Stimulated activated CD4-positive, alpha-beta T cell treated with anti-CD3 and anti-CD28 coated beads, Interleukin-1b, Interleukin-23, amount 100 ng/mL, for 4 hours (primary cell): Measurements from ENCODE around the gene ZNF107.
"Not testable (repeated sequence)": the region's sequence is repeated elsewhere in the genome, so short reads cannot be mapped to it uniquely, and the experiment has no call there.

Source experiments
- DNase-seq, 2 donors: peaks; one replicate each; pipeline ENCODE4 v3.0.0-alpha.2; 2020; ENCODE audit warnings: low read depth in 2 of 2

ZNF107 gene

GRCh38 chr7:64643566-64643965 lies 22.4 kb upstream of the ZNF107 start:
- DNase-seq: no peak

DNA sequence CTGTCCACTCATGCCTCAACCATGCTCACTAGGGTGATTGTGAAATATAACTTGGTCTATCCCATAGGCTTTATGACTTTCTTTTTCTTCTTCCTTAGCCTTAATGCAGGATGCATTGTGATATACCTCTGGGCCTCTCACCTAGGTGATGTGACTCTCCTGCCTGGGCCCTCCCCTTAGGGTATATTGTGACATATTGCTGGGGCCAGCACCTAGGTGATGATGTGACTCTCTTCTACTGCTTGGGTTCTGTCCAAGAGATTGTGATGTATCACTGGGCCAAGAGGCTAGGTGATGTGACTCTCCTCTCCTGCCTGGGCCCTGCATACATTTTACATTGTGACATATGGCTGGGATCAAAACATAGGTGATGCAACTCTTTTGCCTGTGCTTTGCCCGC lies 14.7 kb upstream of the ZNF107 start:
- no peak for DNase-seq

- DNase-seq: no peak
Measured at GRCh38 chr7:64651632-64652165, 14.2 kb upstream of the ZNF107 start.

- DNase-seq: no peak
Measured at GRCh38 chr7:64653721-64654401, 12.1 kb upstream of the ZNF107 start.

DNA sequence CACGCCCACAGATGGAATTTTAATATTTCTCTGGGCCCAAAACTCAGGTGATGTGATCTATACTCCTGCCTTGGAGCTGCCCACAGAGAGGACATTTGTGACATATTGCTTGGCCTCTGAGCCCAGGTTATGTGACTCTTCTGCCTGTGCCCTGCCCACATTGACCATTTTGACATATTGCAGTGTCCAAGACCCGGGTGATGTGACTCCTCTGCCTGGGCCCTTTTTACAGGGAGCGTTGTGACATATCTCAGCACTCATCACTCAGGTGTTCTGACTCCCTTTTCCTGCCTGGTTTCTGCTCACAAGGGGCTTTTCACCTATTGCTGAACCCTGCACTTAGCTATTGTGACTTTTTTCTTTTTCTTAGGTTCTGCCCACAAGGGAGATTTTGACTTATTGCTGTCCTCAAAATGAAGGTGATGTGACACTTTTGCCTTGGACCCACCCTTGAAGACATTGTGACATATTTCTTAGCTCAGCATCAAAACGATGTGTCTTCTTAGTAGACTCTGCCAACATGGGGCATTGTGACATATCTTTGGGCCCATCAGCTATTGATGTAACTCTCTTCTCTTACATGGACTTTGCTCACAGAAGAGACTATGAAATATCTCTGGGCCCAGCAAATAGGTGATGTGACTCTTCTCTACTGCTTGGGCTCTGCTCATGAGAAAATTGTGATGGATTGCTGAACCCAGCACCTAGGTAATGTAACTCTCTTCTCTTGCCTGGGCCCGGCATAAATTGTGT lies 11.0 kb upstream of the ZNF107 start:
- no peak for DNase-seq

DNA sequence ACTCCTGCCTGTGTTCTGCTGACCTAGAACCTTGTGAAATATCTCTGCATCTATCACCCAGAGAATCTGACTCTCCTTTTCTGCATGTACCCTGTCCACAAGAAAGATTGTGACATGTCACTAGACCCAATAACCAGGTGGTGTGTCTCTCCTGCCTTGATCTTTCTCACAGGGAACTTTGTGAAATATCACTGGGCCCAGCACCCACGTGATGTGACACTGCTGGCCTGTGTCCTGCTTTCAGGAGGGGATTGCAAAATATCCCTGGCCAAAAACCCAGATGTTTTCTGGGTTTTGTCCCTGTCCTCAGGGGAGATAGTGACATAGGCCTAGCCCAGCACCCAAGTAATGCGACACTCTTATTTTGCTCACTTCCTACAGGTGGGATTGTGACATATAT lies 10.1 kb upstream of the ZNF107 start:
- DNase-seq: no peak

GRCh38 chr7:64656489-64656888 lies 9.4 kb upstream of the ZNF107 start:
- no peak for DNase-seq

GRCh38 chr7:64662091-64662490 lies 3.8 kb upstream of the ZNF107 start:
- not testable (repeated sequence) for DNase-seq

DNA sequence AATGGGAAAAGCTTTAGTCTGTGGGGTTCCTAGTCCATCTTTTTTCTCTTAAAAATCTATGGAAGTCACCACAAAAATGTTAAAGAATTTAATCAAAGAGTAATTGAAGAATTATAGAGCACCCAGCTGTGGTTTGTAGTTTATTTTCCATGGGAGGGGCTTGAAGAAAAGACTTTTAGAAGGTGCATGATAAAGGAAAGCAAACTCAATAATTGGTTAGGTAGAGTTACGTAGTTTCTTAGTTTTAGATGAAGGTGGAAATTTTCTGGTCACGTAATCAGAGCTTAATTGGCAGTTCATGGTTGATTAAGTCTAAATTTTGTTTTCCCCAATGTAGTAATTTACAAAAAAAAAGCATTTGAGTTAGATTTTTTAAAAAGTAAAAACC lies 724 bp downstream of the ZNF107 start:
- no peak for DNase-seq

- no peak for DNase-seq
Measured at GRCh38 chr7:64667311-64667710, 1.4 kb downstream of the ZNF107 start.

DNA sequence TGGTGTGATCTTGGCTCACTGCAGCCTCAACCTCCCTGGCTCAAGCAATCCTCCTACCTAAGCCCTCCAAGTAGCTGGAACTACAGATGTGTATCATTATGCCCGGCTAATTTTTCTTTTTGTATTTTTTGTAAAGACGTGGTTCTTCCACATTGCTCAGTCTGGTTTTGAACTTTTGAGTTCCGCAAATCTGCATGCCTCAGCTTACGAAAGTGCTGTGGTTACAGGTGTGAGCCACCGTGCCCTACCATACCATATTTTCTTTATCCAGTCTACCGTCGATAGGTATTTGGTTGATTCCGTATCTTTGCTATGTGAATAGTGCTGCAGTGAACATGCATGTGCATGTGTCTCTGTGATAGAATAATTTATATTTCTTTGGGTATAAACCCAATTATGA lies 6.5 kb downstream of the ZNF107 start:
- no peak for DNase-seq

DNA sequence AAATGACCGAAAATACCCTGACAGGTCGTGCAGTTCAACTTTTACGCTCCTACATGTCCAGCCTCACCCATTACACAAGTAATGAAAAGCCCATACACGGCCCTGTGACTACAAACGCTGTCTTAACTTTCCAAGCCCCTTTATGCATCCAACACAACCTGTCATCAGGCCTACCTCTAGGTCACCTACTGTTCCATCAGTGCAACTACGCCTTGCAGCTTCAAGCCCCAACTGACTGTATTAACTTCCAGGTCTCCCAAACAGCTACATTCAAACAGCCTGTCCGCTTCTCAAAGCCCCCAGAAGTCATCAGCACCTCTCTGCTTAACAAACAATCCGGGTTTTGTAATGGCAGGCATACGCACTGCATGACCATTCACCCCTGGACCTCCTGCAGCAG lies 19.2 kb downstream of the ZNF107 start:
- no peak for DNase-seq

DNA sequence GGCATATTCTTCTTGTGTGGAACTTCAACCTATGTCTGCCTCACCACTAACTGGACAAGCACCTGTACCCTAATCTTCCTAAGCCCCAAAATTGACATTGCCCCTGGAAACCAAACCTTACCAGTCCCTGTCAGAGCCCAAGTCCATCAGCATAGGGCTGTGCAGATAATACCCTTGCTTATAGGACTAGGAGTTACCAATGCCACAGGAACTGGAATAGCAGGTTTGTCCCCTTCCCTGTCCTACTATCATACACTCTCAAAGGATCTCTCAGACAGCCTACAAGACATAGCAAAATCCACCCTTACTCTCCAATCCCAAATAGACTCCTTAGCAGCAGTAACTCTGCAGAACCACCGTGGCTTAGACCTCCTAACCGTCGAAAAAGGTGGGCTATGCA lies 19.8 kb downstream of the ZNF107 start:
- DNase-seq: no peak

GRCh38 chr7:64686493-64687184 lies 20.7 kb downstream of the ZNF107 start:
- DNase-seq: no peak

DNA sequence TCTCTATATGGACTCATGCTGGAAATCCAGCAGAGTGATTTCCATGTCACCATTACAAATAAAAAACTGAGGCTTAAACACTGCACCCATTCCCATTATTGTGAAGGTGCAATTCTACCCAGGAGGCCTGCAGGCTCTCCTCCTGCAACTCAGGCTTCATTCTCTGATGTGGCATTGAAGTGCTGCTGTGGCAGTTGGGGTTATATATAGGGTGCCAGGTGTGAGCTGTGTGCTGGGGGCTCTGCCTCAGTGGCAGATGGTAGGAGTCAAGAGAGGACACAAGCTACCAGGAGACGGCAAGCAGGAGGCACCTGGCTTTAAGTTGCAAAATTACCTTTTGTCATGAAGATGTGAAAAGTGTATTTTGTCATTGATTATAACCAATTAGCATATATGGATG lies 21.3 kb downstream of the ZNF107 start:
- no peak for DNase-seq

GRCh38 chr7:64688988-64689387 lies 23.1 kb downstream of the ZNF107 start:
- DNase-seq: no peak

DNA sequence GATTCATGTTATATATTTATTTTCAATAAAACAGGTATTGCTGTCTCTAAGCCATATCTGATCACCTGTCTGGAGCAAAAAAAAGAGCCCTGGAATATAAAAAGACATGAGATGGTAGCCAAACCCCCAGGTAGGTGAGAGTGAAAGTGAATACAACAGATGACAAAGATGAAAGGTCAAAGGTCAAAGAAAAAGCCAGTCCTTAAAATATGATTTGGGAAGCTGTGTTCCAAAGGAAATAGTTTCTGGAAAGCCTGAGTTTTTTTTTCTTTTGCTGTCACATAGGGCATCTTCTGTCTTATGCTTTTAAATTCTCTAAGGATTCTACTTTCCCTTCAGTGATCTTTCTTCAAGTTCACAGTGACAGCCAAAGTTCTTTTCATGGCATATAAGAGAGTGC lies 25.9 kb downstream of the ZNF107 start:
- no peak for DNase-seq

- not testable (repeated sequence) for DNase-seq
Measured at GRCh38 chr7:64697863-64698262, 31.9 kb downstream of the ZNF107 start.

DNA sequence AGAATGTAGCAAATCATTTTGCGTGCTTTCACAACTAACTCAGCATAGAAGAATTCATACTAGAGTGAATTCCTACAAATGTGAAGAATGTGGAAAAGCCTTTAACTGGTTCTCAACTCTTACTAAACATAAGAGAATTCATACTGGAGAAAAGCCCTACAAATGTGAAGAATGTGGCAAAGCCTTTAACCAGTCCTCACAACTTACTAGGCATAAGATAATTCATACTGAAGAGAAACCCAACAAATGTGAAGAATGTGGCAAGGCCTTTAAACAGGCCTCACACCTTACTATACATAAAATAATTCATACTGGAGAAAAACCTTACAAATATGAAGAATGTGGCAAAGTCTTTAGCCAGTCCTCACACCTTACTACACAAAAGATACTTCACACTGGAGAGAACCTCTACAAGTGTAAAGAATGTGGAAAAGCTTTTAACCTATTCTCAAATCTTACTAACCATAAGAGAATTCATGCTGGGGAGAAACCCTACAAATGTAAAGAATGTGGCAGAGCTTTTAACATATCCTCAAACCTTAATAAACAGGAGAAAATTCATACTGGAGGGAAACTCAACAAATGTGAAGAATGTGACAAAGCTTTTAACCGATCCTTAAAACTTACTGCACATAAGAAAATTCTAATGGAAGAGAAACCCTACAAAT lies 40.8 kb downstream of the ZNF107 start:
- no peak for DNase-seq

- not testable (repeated sequence) for DNase-seq
Measured at GRCh38 chr7:64717896-64718295, 52.0 kb downstream of the ZNF107 start.

DNA sequence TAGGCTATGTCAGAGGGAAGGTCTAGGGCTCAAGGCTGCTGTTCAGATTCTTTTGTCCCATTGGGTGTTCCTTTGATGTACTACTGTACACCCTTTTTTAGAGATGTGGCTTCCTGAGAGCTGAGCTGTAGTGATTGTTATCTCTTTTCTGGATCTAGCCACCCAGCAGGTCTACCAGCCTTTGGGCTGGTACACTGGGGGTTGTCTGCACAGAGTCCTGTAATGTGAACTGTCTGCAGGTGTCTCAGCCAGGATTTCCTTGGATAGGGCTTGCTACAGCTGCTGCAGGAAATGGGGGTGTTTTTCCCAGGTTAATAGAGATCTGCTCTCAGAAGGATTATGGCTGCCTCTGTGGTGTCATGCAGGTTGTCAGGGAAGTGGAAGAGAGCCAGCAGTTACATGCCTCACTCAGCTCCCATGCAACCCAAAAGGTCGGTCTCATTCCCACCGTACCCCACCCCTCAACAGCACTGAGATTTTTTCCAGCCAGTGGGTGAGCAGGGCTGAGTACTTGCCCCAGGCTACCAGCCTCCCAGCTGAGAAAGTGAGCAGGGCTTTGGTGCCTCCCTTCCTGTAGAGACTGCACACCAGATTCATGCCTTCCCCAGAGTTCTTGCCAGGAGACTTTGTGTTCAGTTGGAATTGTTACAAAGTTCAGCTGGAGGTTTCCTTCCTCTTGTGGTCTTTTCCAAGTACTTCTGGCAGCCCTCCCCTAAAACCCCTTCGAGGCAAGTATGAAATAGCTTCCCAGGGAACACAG lies 63.3 kb downstream of the ZNF107 start:
- DNase-seq: no peak
